GM18519 (cell line): ENCODE data around the gene CYP4F11.
"Not testable (repeated sequence)": the region's sequence is repeated elsewhere in the genome, so short reads cannot be mapped to it uniquely, and the experiment has no call there.

ENCODE experiments used
- ATAC-seq: cut with Tn5 transposase; IDR thresholded peaks from one replicate; pipeline ENCODE4 v1.9.1; 2021; ENCODE audit warnings: mild to moderate bottlenecking, moderate library complexity; ENCODE audit not compliant: unreplicated experiment, low FRiP score

Gene CYP4F11

GRCh38 chr19:15885167-15885566, 49.2 kb downstream of the CYP4F11 start:
- no peak for ATAC-seq

DNA sequence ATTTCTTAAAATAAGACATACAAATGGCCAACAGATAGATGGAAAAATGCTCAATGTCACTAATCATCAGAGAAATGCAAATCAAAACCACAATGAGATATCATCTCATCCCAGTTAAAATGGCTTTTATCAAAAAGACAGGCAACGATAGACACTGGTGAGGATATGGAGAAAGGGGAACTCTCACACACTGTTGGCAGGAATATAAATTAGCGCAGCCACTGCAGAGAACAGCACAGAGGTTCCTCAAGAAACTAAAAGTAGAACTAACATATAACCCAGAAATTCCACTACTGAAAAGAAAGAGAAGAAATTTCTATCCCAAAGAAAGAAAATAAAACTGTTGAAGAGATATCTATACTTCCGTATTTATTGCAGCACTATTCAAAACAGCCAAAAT, 51.0 kb downstream of the CYP4F11 start:
- not testable (repeated sequence) for ATAC-seq

- no peak for ATAC-seq
These were observed 59.4 kb downstream of the CYP4F11 start for GRCh38 chr19:15874821-15875474.

DNA sequence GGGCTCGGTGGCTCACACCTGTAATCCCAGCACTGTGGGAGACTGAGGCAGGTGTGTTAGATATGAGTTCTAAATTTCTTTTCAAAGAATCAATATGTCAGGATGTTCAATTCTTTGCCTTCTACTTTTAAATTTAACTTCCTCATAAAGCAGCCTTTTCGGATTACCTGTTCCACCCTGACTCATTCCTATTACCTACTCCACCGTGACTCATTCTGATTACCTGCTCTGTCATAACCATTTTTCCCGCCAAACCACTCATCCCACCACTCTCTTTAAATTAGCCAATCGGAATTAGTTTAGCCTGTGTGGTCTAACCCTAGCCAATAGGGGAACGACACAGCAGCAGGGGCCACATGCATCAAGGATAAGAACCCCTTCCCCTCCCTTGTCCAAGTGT, 60.6 kb downstream of the CYP4F11 start:
- not testable (repeated sequence) for ATAC-seq

DNA sequence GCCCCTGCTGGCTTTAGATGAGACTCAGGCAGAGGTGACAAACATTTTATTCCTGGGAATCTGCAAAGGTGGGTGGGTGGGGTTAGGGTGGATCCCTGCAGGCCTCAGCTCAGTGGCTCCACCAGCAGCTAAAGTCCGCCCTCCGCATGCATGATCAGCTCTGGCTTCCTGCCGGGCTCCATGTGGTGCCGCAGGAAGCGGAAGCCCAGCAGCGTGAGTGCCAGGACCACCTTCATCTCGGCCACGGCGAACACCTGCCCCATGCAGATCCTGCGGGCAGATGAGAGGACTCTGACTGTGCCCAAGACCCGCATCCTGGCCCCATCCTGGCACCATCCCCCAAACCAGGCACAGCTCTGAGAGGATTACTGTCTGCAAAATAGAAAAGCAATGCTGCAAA, 62.8 kb downstream of the CYP4F11 start:
- no peak for ATAC-seq

DNA sequence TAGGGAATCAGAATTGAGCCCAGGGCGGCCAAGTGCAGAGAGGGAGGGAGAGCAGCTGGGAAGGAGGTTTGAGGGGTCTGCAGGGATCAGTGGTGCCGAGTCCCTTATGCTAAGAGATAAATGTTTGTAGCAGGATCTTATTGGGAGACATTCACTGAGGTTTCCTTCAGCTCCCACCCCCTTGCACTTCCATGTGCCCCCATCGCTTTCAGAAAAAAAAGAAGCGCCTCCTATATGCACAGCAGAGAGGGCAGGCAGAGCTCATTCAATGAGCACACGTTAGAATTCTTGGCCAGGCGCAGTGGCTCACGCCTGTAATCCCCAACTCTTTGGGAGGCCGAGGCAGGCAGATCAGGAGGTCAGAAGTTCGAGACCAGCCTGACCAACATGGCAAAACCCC, 64.5 kb downstream of the CYP4F11 start:
- no peak for ATAC-seq

GRCh38 chr19:15869109-15869555, 65.2 kb downstream of the CYP4F11 start:
- ATAC-seq = no peak

- ATAC-seq = no peak
These were observed 67.7 kb downstream of the CYP4F11 start for GRCh38 chr19:15866636-15867035.

DNA sequence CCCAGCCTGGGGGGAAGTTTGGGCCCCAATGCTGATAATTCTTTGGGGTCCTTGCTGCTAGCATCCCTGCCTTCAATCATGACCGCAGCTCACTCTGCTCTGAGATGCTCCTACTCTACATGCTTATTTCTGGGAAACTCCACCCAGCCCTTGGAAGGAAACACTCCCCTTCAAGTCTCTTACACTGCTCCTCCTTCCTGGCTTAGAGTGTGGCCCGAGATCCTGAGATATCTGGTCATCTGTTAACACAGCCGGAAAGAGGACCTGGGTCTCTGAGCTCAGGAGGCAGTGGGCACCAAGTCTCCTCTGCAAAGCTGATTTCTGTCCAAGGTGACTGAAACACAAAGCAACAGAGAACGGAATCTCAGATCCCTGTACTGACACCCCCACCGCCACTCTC, 69.5 kb downstream of the CYP4F11 start:
- ATAC-seq = no peak

DNA sequence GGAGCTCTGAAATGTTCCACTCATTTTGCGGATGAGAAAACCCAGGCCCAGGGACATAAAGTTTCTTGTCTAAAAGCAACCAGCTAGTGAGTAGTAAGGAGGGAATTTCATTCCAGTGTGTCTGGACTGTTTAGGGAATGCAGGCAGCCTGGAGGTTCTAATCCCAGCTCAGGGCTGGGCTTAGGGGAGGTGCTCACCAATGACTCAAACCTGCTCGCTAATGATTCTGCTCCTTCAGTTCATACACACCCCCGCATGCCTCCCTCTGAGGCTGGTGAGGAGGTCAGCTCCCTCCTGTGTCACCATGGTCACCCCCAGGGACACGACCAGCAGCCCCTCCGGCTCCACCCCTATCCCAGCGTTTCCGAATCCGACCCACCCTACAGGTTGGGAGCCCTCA, 71.1 kb downstream of the CYP4F11 start:
- no peak for ATAC-seq

GRCh38 chr19:15862444-15862843, 71.9 kb downstream of the CYP4F11 start:
- ATAC-seq = no peak
